CD14-positive monocyte (primary cell): ENCODE data around the gene TAAR1. TPM values are rescaled to one million over a fixed set of nuclear protein-coding genes. Genes with fewer than 3 reads are reported as not detected.
"Not testable (repeated sequence)": the region's sequence is repeated elsewhere in the genome, so short reads cannot be mapped to it uniquely, and the experiment has no call there.

Experiments used
- DNase-seq, 3 donors: peaks; one replicate each; pipeline ENCODE4 v3.0.0-alpha.2; 2011 to 2022
- H2AFZ ChIP-seq: 2 replicates; pipeline ENCODE4 v1.6.0; 2012; ENCODE audit warnings: mild to moderate bottlenecking, low read depth, low read length, inconsistent platforms; ENCODE audit not compliant: insufficient read depth, poor library complexity, severe bottlenecking
- H3K27ac ChIP-seq, 2 donors: 1 replicate in 1 of 2; 2 replicates in 1 of 2; pipeline ENCODE4 v1.5.1; 2012 to 2013; ENCODE audit warnings: low read length in 2 of 2, control low read depth in 1 of 2, inconsistent platforms in 1 of 2, low read depth in 1 of 2, mild to moderate bottlenecking in 1 of 2
- H3K27me3 ChIP-seq, 2 donors: one replicate each; pipeline versions ENCODE4 v1.6.0 to v1.6.1; 2011 to 2013; ENCODE audit warnings: low read length in 2 of 2; ENCODE audit not compliant: control insufficient read depth in 2 of 2, insufficient read depth in 2 of 2
- H3K36me3 ChIP-seq, 2 donors: replicated peaks in 1 of 2; 1 replicate in 1 of 2; 2 replicates in 1 of 2; pipeline versions ENCODE4 v1.5.1 to v1.6.1; 2012 to 2013; ENCODE audit warnings: low read length in 2 of 2, control low read depth in 1 of 2, inconsistent platforms in 1 of 2, mild to moderate bottlenecking in 1 of 2; ENCODE audit not compliant: insufficient read depth in 2 of 2, control insufficient read depth in 1 of 2
- H3K4me1 ChIP-seq, 2 donors: 1 replicate in 1 of 2; 2 replicates in 1 of 2; pipeline versions ENCODE4 v1.5.1 to v1.6.1; 2012 to 2013; ENCODE audit warnings: low read length in 2 of 2, control low read depth in 1 of 2, inconsistent platforms in 1 of 2, mild to moderate bottlenecking in 1 of 2, moderate library complexity in 1 of 2; ENCODE audit not compliant: insufficient read depth in 2 of 2, control insufficient read depth in 1 of 2
- H3K4me2 ChIP-seq: replicated peaks from 2 replicates; pipeline ENCODE3; 2012; ENCODE audit warnings: low read length, moderate library complexity, mild to moderate bottlenecking; ENCODE audit not compliant: poor library complexity, severe bottlenecking; ENCODE audit errors: extremely low read depth
- H3K4me3 ChIP-seq, 3 experiments: fragments of 200-600 bp in 1 of 3; sonication (generic) in 1 of 3; replicated peaks in 1 of 3; 1 replicate in 2 of 3; 2 replicates in 1 of 3; pipeline ENCODE4 v1.5.1; 2011 to 2013; ENCODE audit warnings: low read length in 3 of 3, mild to moderate bottlenecking in 3 of 3, control low read depth in 2 of 3, low read depth in 2 of 3, inconsistent platforms in 1 of 3, moderate library complexity in 1 of 3
- H3K79me2 ChIP-seq: 2 replicates; pipeline ENCODE4 v1.6.0; 2012; ENCODE audit warnings: mild to moderate bottlenecking, control low read depth, inconsistent platforms, low read length, moderate library complexity; ENCODE audit not compliant: insufficient read depth
- H3K9ac ChIP-seq: 2 replicates; pipeline ENCODE4 v1.6.0; 2017; ENCODE audit warnings: low read length, mild to moderate bottlenecking; ENCODE audit not compliant: insufficient read depth, poor library complexity, severe bottlenecking
- H3K9me3 ChIP-seq, 2 donors: replicated peaks in 1 of 2; 1 replicate in 1 of 2; 2 replicates in 1 of 2; pipeline versions ENCODE4 v1.5.1 to v1.6.1; 2012 to 2013; ENCODE audit warnings: low read length in 2 of 2, control low read depth in 1 of 2; ENCODE audit not compliant: control insufficient read depth in 1 of 2, insufficient read depth in 1 of 2
- H4K20me1 ChIP-seq: 2 replicates; pipeline ENCODE4 v1.6.0; 2012; ENCODE audit warnings: mild to moderate bottlenecking, low read length, control low read depth, moderate library complexity; ENCODE audit not compliant: insufficient read depth
- H3K27ac Mint-ChIP-seq, 7 donors: one replicate each; pipeline ENCODE4 v1.8.0; 2020; ENCODE audit warnings: mild to moderate bottlenecking in 7 of 7, mixed read lengths in 7 of 7, moderate library complexity in 6 of 7, inconsistent platforms in 2 of 7
- H3K27me3 Mint-ChIP-seq, 3 donors: one replicate each; pipeline ENCODE4 v1.8.0; 2021 to 2022; ENCODE audit warnings: low read depth in 3 of 3, mild to moderate bottlenecking in 3 of 3, mixed read lengths in 3 of 3, moderate library complexity in 3 of 3, inconsistent platforms in 1 of 3
- H3K36me3 Mint-ChIP-seq, 2 donors: one replicate each; pipeline ENCODE4 v1.8.0; 2020; ENCODE audit warnings: mixed read lengths in 2 of 2, inconsistent platforms in 1 of 2, mild to moderate bottlenecking in 1 of 2
- H3K4me1 Mint-ChIP-seq: one replicate; pipeline ENCODE4 v1.8.0; 2020; ENCODE audit warnings: mild to moderate bottlenecking, mixed read lengths
- H3K4me3 Mint-ChIP-seq, 2 donors: one replicate each; pipeline ENCODE4 v1.8.0; 2020; ENCODE audit warnings: mild to moderate bottlenecking in 2 of 2, mixed read lengths in 2 of 2, moderate library complexity in 1 of 2
- H3K9me3 Mint-ChIP-seq, 7 donors: one replicate each; pipeline ENCODE4 v1.8.0; 2020 to 2022; ENCODE audit warnings: mixed read lengths in 7 of 7, mild to moderate bottlenecking in 6 of 7, moderate library complexity in 6 of 7, inconsistent platforms in 2 of 7
- WGBS: methylation state at CpG from one replicate; pipeline ENCODE4 v1.1.5; 2013; ENCODE audit warnings: missing lambda C conversion rate; ENCODE audit not compliant: insufficient coverage; 5-methylcytosine and 5-hydroxymethylcytosine counted together
- intact Hi-C, 2 donors: fragments of 100-400 bp; cut with micrococcal nuclease; formaldehyde crosslinking; loops; one replicate each; pipeline versions ENCODE4 v1.15.0 to v1.15.1; 2023
- polyA plus RNA-seq, 3 donors: library from polyadenylated mRNA; depleted of rRNA in 1 of 3; unstranded in 2 of 3; stranded (reverse) in 1 of 3; fragments of 300-500 nt in 2 of 3; fragments of >200 nt in 1 of 3; fragmentation: Illumina TruSeq in 2 of 3; gene quantifications; 1 replicate in 2 of 3; 2 replicates in 1 of 3; pipeline ENCODE4 v1.2.3, GENCODE V29; 2012 to 2021
- TF ChIP-seq, protein P1 (sequence below): fragments of 200-600 bp; IDR thresholded peaks from one replicate; pipeline ENCODE4 v1.8.0; 2022; ENCODE audit warnings: antibody characterized with exemption, mild to moderate bottlenecking

Gene TAAR1
- polyA plus RNA-seq, 3 donors: not detected

DNA sequence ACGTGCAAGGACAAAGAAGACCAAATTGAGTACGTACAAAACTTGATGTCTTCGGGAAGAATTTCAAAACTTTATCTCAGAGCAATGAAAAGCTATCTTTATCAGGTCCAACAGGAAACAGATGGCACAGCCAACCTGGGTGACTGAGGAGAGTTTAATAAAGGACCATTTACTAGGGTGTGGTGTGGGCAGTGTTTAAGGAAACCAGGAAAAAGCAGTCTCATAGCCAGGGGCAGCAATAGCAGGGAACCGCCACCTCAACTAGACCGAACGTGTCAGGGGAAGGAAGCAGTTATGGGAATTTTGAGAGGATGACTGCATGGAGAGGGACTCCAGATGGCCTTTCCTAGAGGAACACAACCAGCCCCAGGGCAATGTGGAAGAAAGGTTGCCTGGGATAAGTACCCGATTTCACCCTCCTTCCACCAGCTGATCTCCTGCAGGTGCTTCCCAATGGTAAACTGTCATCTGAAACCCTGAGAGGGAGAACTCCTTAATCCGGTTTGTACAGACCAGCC lies 54.3 kb downstream of the TAAR1 start:
- no peaks in the 10 kb centered on the region for H3K27me3 ChIP-seq
- H3K9me3 Mint-ChIP-seq: no peaks in the 10 kb centered on the region
- H3K4me1 Mint-ChIP-seq: peaks cover 4% of the 10 kb centered on the region
- H3K9me3 ChIP-seq: no peaks in the 10 kb centered on the region
- H3K4me2 ChIP-seq: no peak overlapping the region
- peaks cover 1 to 4% of the 10 kb centered on the region in 2 donors for H3K4me1 ChIP-seq
- intact Hi-C loops: no loop called here
- H3K9ac ChIP-seq: no peak overlapping the region
- no peaks in the 10 kb centered on the region for H3K36me3 ChIP-seq
- no peak overlapping the region for H3K27ac ChIP-seq
- H3K27ac Mint-ChIP-seq: no peak overlapping the region
- no peak overlapping the region for H2AFZ ChIP-seq
- no peak overlapping the region for H3K4me3 ChIP-seq
- no peaks in the 10 kb centered on the region for H3K79me2 ChIP-seq
- no peaks in the 10 kb centered on the region for H3K36me3 Mint-ChIP-seq
- TF ChIP-seq, protein P1, sequence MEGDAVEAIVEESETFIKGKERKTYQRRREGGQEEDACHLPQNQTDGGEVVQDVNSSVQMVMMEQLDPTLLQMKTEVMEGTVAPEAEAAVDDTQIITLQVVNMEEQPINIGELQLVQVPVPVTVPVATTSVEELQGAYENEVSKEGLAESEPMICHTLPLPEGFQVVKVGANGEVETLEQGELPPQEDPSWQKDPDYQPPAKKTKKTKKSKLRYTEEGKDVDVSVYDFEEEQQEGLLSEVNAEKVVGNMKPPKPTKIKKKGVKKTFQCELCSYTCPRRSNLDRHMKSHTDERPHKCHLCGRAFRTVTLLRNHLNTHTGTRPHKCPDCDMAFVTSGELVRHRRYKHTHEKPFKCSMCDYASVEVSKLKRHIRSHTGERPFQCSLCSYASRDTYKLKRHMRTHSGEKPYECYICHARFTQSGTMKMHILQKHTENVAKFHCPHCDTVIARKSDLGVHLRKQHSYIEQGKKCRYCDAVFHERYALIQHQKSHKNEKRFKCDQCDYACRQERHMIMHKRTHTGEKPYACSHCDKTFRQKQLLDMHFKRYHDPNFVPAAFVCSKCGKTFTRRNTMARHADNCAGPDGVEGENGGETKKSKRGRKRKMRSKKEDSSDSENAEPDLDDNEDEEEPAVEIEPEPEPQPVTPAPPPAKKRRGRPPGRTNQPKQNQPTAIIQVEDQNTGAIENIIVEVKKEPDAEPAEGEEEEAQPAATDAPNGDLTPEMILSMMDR: no peak
- no peak overlapping the region for H3K4me3 Mint-ChIP-seq
- WGBS: 89% methylated on average over 5 of the region's 8 CpGs
- no peaks in the 10 kb centered on the region for H4K20me1 ChIP-seq
- no peak for DNase-seq
- H3K27me3 Mint-ChIP-seq: peaks cover 2 to 4% (median 4%) of the 10 kb centered on the region in 3 donors

DNA sequence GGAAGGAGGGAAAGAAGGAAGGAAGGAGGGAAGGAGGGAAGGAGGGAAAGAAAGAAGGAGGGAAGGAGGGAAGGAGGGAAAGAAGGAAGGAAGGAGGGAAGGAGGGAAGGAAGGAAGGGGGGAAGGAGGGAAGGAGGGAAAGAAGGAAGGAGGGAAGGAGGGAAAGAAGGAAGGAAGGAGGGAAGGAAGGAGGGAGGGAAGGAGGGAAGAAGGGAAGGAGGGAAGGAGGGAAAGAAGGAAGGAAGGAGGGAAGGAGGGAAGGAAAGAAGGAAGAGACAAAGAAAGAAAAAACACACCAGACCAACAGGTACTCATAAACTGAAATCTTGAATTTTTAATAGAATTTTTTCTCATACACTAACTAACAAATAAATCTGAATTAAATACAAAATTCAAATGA lies 58.1 kb downstream of the TAAR1 start:
- H3K9ac ChIP-seq, DNase-seq, H3K36me3 Mint-ChIP-seq, H3K79me2 ChIP-seq, H3K4me3 ChIP-seq, H3K27ac Mint-ChIP-seq, H4K20me1 ChIP-seq, H3K4me1 Mint-ChIP-seq, H3K27me3 ChIP-seq, H2AFZ ChIP-seq, H3K4me1 ChIP-seq, intact Hi-C loops, H3K27ac ChIP-seq, H3K9me3 ChIP-seq, H3K36me3 ChIP-seq, H3K9me3 Mint-ChIP-seq, H3K4me3 Mint-ChIP-seq, H3K27me3 Mint-ChIP-seq, H3K4me2 ChIP-seq: not testable (repeated sequence)
